Endothelial cell of umbilical vein (primary cell): ENCODE data around the gene GP5. TPM values are rescaled to one million over a fixed set of nuclear protein-coding genes. Genes with fewer than 3 reads are reported as not detected.

ENCODE experiments used
- Bru-seq: library from RNA; stranded (reverse); fragments of 400-500 nt; gene quantifications from one replicate; lab custom pipeline; 2021; lab: Mats Ljungman, UMichigan
- BruChase-seq, 2 experiments: library from RNA; stranded (reverse); fragments of 400-500 nt; gene quantifications; one replicate each; lab custom pipeline; 2021; lab: Mats Ljungman, UMichigan
- BruUV-seq: library from RNA; stranded (reverse); fragments of 400-500 nt; replicated peaks from 2 replicates; lab custom pipeline; 2021; lab: Mats Ljungman, UMichigan
- CTCF ChIA-PET: fragments of 300-600, 350-600 bp; sonication (Branson Sonifier 250); formaldehyde crosslinking; loops from one replicate; lab custom pipeline; 2021; ENCODE audit warnings: antibody characterized with exemption, inconsistent platforms; lab: Charles Lee
- POLR2A ChIA-PET: fragments of 300-600, 350-600 bp; sonication (Branson Sonifier 250); formaldehyde crosslinking; loops from one replicate; lab custom pipeline; 2021; ENCODE audit warnings: antibody characterized with exemption, inconsistent platforms; lab: Charles Lee
- DNase-seq: peaks from one replicate; pipeline ENCODE4 v3.0.0-alpha.2; 2011; ENCODE audit warnings: low read depth, low spot score
- FAIRE-seq: peaks from 2 replicates; lab custom pipeline; 2011; peaks lifted over from hg19 to GRCh38; lab: Jason Lieb, UNC
- H2AFZ ChIP-seq: 2 replicates; pipeline ENCODE4 v1.6.0; 2012; ENCODE audit warnings: low read depth, low read length, control low read depth, inconsistent platforms
- H3K27ac ChIP-seq: 2 replicates; pipeline ENCODE4 v1.5.1; 2011; ENCODE audit warnings: low read depth, mild to moderate bottlenecking, control low read depth, low read length, moderate library complexity; ENCODE audit not compliant: insufficient read depth
- H3K27me3 ChIP-seq, 2 experiments: 2 replicates each; pipeline versions ENCODE4 v1.6.0 to v1.6.1; 2011; ENCODE audit warnings: low read length in 2 of 2, mixed read lengths in 1 of 2; ENCODE audit not compliant: control insufficient read depth in 2 of 2, insufficient read depth in 2 of 2
- H3K36me3 ChIP-seq, 2 experiments: 2 replicates in 1 of 2; 3 replicates in 1 of 2; pipeline ENCODE4 v1.5.1; 2011; ENCODE audit warnings: low read length in 2 of 2, mild to moderate bottlenecking in 1 of 2, moderate library complexity in 1 of 2; ENCODE audit not compliant: control insufficient read depth in 2 of 2, insufficient read depth in 2 of 2; ENCODE audit errors: extremely low read depth in 1 of 2
- H3K4me1 ChIP-seq: 3 replicates; pipeline ENCODE4 v1.5.1; 2011; ENCODE audit warnings: mild to moderate bottlenecking, low read length; ENCODE audit not compliant: control insufficient read depth, insufficient read depth; ENCODE audit errors: extremely low read depth
- H3K4me2 ChIP-seq: 2 replicates; pipeline ENCODE4 v1.6.1; 2011; ENCODE audit warnings: low read length, control low read depth, mixed read lengths; ENCODE audit not compliant: insufficient read depth
- H3K4me3 ChIP-seq, 3 experiments: fragments of 200-600 bp in 1 of 3; sonication (generic), shearing (Covaris generic) in 1 of 3; replicated peaks in 1 of 3; 2 replicates each; pipeline ENCODE4 v1.5.1; 2011 to 2016; ENCODE audit warnings: control low read depth in 3 of 3, low read length in 3 of 3, mild to moderate bottlenecking in 2 of 3, inconsistent platforms in 1 of 3, low read depth in 1 of 3, moderate library complexity in 1 of 3; ENCODE audit not compliant: insufficient read depth in 1 of 3
- H3K79me2 ChIP-seq: 2 replicates; pipeline ENCODE4 v1.6.0; 2012; ENCODE audit warnings: low read length, inconsistent platforms; ENCODE audit not compliant: control insufficient read depth, insufficient read depth
- H3K9ac ChIP-seq: replicated peaks from 2 replicates; pipeline ENCODE3; 2011; ENCODE audit warnings: low read length, control low read depth; ENCODE audit not compliant: insufficient read depth; ENCODE audit errors: extremely low read depth
- H3K9me1 ChIP-seq: replicated peaks from 3 replicates; pipeline ENCODE4 v1.6.0; 2011; ENCODE audit warnings: mild to moderate bottlenecking, low read length; ENCODE audit not compliant: control insufficient read depth, insufficient read depth; ENCODE audit errors: extremely low read depth
- H3K9me3 ChIP-seq: replicated peaks from 2 replicates; pipeline ENCODE4 v1.5.1; 2012; ENCODE audit warnings: low read length, inconsistent platforms; ENCODE audit not compliant: control insufficient read depth, insufficient read depth
- H4K20me1 ChIP-seq: replicated peaks from 2 replicates; pipeline ENCODE3; 2011; ENCODE audit warnings: mild to moderate bottlenecking, low read length; ENCODE audit not compliant: control insufficient read depth, insufficient read depth; ENCODE audit errors: extremely low read depth
- CTCF ChIP-seq, 2 donors: IDR thresholded peaks; 1 replicate in 1 of 2; 2 replicates in 1 of 2; pipeline ENCODE4 v1.5.1; 2011; ENCODE audit warnings: low read length in 2 of 2, mild to moderate bottlenecking in 2 of 2, moderate library complexity in 2 of 2, control low read depth in 1 of 2, inconsistent platforms in 1 of 2, low read depth in 1 of 2; ENCODE audit not compliant: insufficient read depth in 1 of 2; ENCODE audit errors: extremely low read depth in 1 of 2
- EZH2 ChIP-seq: IDR thresholded peaks from 2 replicates; pipeline ENCODE4 v1.6.1; 2012; ENCODE audit warnings: borderline replicate concordance, low read depth, mild to moderate bottlenecking, moderate library complexity, low read length, inconsistent platforms; ENCODE audit not compliant: severe bottlenecking
- FOS ChIP-seq: IDR thresholded peaks from 2 replicates; pipeline ENCODE4 v1.6.1; 2011; ENCODE audit warnings: mild to moderate bottlenecking, low read length, moderate library complexity, borderline replicate concordance; ENCODE audit not compliant: insufficient read depth
- GATA2 ChIP-seq: IDR thresholded peaks from 2 replicates; pipeline ENCODE4 v1.7.0; 2011; ENCODE audit warnings: low read depth, mild to moderate bottlenecking, moderate library complexity, mixed read lengths, low read length; ENCODE audit not compliant: insufficient read length, insufficient read depth
- JUN ChIP-seq: IDR thresholded peaks from 2 replicates; pipeline ENCODE4 v1.6.1; 2011; ENCODE audit warnings: borderline replicate concordance, low read depth; ENCODE audit not compliant: insufficient read length, insufficient read depth
- MYC ChIP-seq: IDR thresholded peaks from one replicate; pipeline ENCODE4 v1.6.1; 2011; ENCODE audit warnings: mild to moderate bottlenecking, low read depth, low read length
- POLR2A ChIP-seq: IDR thresholded peaks from 2 replicates; pipeline ENCODE4 v1.6.1; 2012; ENCODE audit warnings: low read depth, mild to moderate bottlenecking, control low read depth, low read length
- POLR2AphosphoS5 ChIP-seq: IDR thresholded peaks from 2 replicates; pipeline ENCODE4 v1.6.1; 2012; ENCODE audit warnings: low read depth, mild to moderate bottlenecking, control low read depth, low read length, moderate library complexity; ENCODE audit not compliant: insufficient read depth
- dilution Hi-C: fragments of 300-500 bp; cut with MboI; formaldehyde crosslinking; loops from one replicate; pipeline ENCODE4 v1.15.0; 2019; ENCODE audit warnings: low sequenced_read_pairs; ENCODE audit not compliant: extremely low pct_ligation_motif_present
- intact Hi-C: fragments of 100-400 bp; cut with micrococcal nuclease; formaldehyde crosslinking; loops from one replicate; pipeline ENCODE4 v1.10.0; 2022
- long read RNA-seq: library from polyadenylated mRNA; stranded (forward); transcript quantifications from one replicate; pipeline ENCODE4 v2.0.0, GENCODE V29; 2021
- polyA minus RNA-seq, 3 experiments: library from RNA; depleted of rRNA, polyadenylated mRNA; stranded (reverse); fragments of >200 nt; gene quantifications; 1 replicate in 1 of 3; 2 replicates in 2 of 3; pipeline ENCODE4 v1.2.3, GENCODE V29; 2011
- polyA plus RNA-seq, 4 experiments: library from polyadenylated mRNA; depleted of rRNA in 3 of 4; stranded (reverse) in 3 of 4; unstranded in 1 of 4; fragments of >200 nt; gene quantifications; 2 replicates each; pipeline versions ENCODE4 v1.2.1 to v1.2.3, GENCODE V29; 2011 to 2012; ENCODE audit warnings: missing spikeins in 1 of 4
- total RNA-seq: library from RNA; stranded (reverse); gene quantifications from 2 replicates; pipeline ENCODE4 v1.2.3, GENCODE V29; 2021
- TF ChIP-seq, protein P1 (sequence below): IDR thresholded peaks from 2 replicates; pipeline ENCODE4 v1.6.1; 2011; ENCODE audit not compliant: insufficient read depth, insufficient read length

The GP5 gene
- total RNA-seq: 0.11 TPM in 1 of 2 replicates, not detected in the other
- polyA plus RNA-seq: 0.03 and 0.06 TPM in 2 replicates
- polyA plus RNA-seq (2011; cell fraction: cytosol; rRNA removed): 0.01 TPM in 1 of 2 replicates, not detected in the other
- 0.05 and 0.08 TPM in 2 replicates for polyA plus RNA-seq (2011; cell fraction: nucleus; rRNA removed)
- polyA plus RNA-seq (2012): not detected in 2 replicates
- polyA minus RNA-seq: 0.17 and 0.19 TPM in 2 replicates
- not detected for polyA minus RNA-seq (2011; cell fraction: cytosol; rRNA and poly(A)+ RNA removed)
- 0.29 and 0.43 TPM in 2 replicates for polyA minus RNA-seq (2011; cell fraction: nucleus; rRNA and poly(A)+ RNA removed)
- Bru-seq, nascent RNA: percentile 24 among the genes with signal in this experiment
- not detected for BruChase-seq, experiment 1, labeled RNA remaining after a 6-hour chase
- BruChase-seq, experiment 2, labeled RNA remaining after a 2-hour chase: percentile 14 among the genes with signal in this experiment
- long read RNA-seq: 0 reads

DNA sequence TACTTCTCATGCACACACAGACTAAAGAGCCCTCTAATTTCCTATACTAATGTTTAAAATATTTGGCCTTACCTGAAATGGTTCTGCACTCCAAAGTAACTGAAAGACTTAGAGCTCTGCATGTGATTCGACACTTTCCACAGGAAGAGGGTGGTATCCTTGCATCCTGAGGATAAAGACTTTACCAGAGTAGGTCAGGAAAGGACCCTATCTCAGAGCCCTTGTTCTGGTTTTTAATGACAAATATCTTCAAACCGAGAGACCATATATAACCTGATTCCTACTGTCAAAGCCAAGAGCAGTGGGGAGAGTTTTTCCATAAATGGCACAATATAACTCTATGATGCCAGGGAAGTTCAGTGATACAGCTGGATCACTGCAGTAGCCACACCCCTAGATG lies at the start of gene GP5:
Gene GP5 (minus strand): TSS at position 101 of the 400 bp plus-strand sequence. CDS start 984 bp downstream, outside the sequence.
- CTCF ChIA-PET: interaction anchor here (0.8 to 6.6 kb wide), 10 partner anchors 8 to 65 kb away, joined by 3 to 74 read pairs (median 3); no protein-coding TSS in a partner anchor
- Histone ChIP-seq H3K9me1 (no peaks in the 10 kb centered on the region), H3K36me3 (no peaks in the 10 kb centered on the region), H3K4me3 (peak within 1 kb of the TSS in 2 of 3 experiments; percentile 2 to 29), H3K9ac (no peak within 1 kb of the TSS), H3K4me2 (peak within 1 kb of the TSS; percentile 64), H3K27me3 (peaks cover 22 to 43% of the 10 kb centered on the region in 2 experiments), H3K4me1 (peaks cover 6% of the 10 kb centered on the region), H3K79me2 (no peaks in the 10 kb centered on the region), H3K27ac (no peak within 1 kb of the TSS), H2AFZ (peak within 1 kb of the TSS; percentile 1), H4K20me1 (no peaks in the 10 kb centered on the region), H3K9me3 (no peaks in the 10 kb centered on the region)
- intact Hi-C loops (no loop called here), dilution Hi-C loops (no loop called here)
- no peak for FAIRE-seq
- POLR2A ChIA-PET: no interaction called here
- no peak for TF ChIP-seq GATA2
- no peak for TF ChIP-seq CTCF (IDR thresholded peaks at IDR 0.05; ENCODE audit: extremely low read depth in 1 of 2, insufficient read depth in 1 of 2, low read depth in 1 of 2, low read length in 2 of 2)
- TF ChIP-seq MYC: no peak
- TF ChIP-seq JUN: no peak
- TF ChIP-seq POLR2AphosphoS5: no peak
- TF ChIP-seq, protein P1, sequence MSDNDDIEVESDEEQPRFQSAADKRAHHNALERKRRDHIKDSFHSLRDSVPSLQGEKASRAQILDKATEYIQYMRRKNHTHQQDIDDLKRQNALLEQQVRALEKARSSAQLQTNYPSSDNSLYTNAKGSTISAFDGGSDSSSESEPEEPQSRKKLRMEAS: no peak
- no peak for TF ChIP-seq EZH2
- no peak for TF ChIP-seq FOS
- TF ChIP-seq POLR2A: no peak
- DNase-seq: no peak
- no TSS peak for BruUV-seq
